GM21825 (cell line): Measurements from ENCODE around the gene CLSTN2.

Source experiments
- ATAC-seq: cut with Tn5 transposase; IDR thresholded peaks from one replicate; pipeline ENCODE4 v1.9.1; 2021; ENCODE audit warnings: mild to moderate bottlenecking, moderate library complexity; ENCODE audit not compliant: unreplicated experiment

The CLSTN2 gene

GRCh38 chr3:140268103-140268502, 333.1 kb downstream of the CLSTN2 start:
- no peak for ATAC-seq

GRCh38 chr3:140268610-140269009, 333.6 kb downstream of the CLSTN2 start:
- ATAC-seq = no peak

GRCh38 chr3:140270329-140270728, 335.3 kb downstream of the CLSTN2 start:
- ATAC-seq = no peak

- no peak for ATAC-seq
These were observed 338.7 kb downstream of the CLSTN2 start for GRCh38 chr3:140273542-140274195.

- no peak for ATAC-seq
These were observed 339.4 kb downstream of the CLSTN2 start for GRCh38 chr3:140274429-140274828.

- ATAC-seq = no peak
These were observed 341.7 kb downstream of the CLSTN2 start for GRCh38 chr3:140276703-140277102.

- ATAC-seq = no peak
These were observed 342.9 kb downstream of the CLSTN2 start for GRCh38 chr3:140277886-140278285.

- ATAC-seq = no peak
These were observed 349.4 kb downstream of the CLSTN2 start for GRCh38 chr3:140284372-140284771.

- no peak for ATAC-seq
These were observed 350.4 kb downstream of the CLSTN2 start for GRCh38 chr3:140285380-140285779.

- no peak for ATAC-seq
These were observed 353.6 kb downstream of the CLSTN2 start for GRCh38 chr3:140288595-140288994.

- ATAC-seq = no peak
These were observed 355.1 kb downstream of the CLSTN2 start for GRCh38 chr3:140290105-140290504.

- no peak for ATAC-seq
These were observed 357.2 kb downstream of the CLSTN2 start for GRCh38 chr3:140292170-140292569.

- ATAC-seq = no peak
These were observed 357.7 kb downstream of the CLSTN2 start for GRCh38 chr3:140292684-140293083.

- no peak for ATAC-seq
These were observed 359.1 kb downstream of the CLSTN2 start for GRCh38 chr3:140294058-140294457.

- no peak for ATAC-seq
These were observed 361.9 kb downstream of the CLSTN2 start for GRCh38 chr3:140296796-140297352.

- no peak for ATAC-seq
These were observed 363.1 kb downstream of the CLSTN2 start for GRCh38 chr3:140298043-140298442.

GRCh38 chr3:140298569-140299070, 363.6 kb downstream of the CLSTN2 start:
- no peak for ATAC-seq

- no peak for ATAC-seq
These were observed 368.9 kb downstream of the CLSTN2 start for GRCh38 chr3:140303875-140304274.

- ATAC-seq = no peak
These were observed 373.6 kb downstream of the CLSTN2 start for GRCh38 chr3:140308535-140308934.

- no peak for ATAC-seq
These were observed 376.4 kb downstream of the CLSTN2 start for GRCh38 chr3:140311428-140311827.

- ATAC-seq = no peak
These were observed 381.0 kb downstream of the CLSTN2 start for GRCh38 chr3:140315955-140316354.

GRCh38 chr3:140316466-140316865, 381.5 kb downstream of the CLSTN2 start:
- no peak for ATAC-seq
